ENCODE measurements around the gene TRAF5.

GRCh38 chr1:211332036-211332616, 5.5 kb downstream of the TRAF5 start:
- no peak for TF ChIP-seq CTCF (IDR thresholded peaks at IDR 0.05; ENCODE audit: insufficient read depth, low read length, poor library complexity, severe bottlenecking)
- TF ChIP-seq EZH2phosphoT487 (conservative IDR thresholded peaks at IDR 0.05; ENCODE audit: low read length), result no peak
